Measurements from ENCODE around the gene CCR5AS.

Gene CCR5AS

DNA sequence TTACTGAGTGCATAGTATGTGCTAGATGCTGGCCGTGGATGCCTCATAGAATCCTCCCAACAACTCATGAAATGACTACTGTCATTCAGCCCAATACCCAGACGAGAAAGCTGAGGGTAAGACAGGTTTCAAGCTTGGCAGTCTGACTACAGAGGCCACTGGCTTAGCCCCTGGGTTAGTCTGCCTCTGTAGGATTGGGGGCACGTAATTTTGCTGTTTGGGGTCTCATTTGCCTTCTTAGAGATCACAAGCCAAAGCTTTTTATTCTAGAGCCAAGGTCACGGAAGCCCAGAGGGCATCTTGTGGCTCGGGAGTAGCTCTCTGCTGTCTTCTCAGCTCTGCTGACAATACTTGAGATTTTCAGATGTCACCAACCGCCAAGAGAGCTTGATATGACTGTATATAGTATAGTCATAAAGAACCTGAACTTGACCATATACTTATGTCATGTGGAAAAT, 37.2 kb downstream of the CCR5AS start:
- no peak for DNase-seq (ENCODE audit: low read depth)
- no peak overlapping the region for H3K4me3 ChIP-seq (ENCODE audit: low read depth, low read length)
- TF ChIP-seq CTCF (conservative IDR thresholded peaks at IDR 0.05; ENCODE audit: low read depth, low read length): no peak

DNA sequence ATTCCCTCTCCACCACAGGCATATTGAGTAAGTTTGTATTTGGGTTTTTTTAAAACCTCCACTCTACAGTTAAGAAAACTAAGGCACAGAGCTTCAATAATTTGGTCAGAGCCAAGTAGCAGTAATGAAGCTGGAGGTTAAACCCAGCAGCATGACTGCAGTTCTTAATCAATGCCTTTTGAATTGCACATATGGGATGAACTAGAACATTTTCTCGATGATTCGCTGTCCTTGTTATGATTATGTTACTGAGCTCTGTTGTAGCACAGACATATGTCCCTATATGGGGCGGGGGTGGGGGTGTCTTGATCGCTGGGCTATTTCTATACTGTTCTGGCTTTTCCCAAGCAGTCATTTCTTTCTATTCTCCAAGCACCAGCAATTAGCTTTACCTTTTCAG, 37.7 kb downstream of the CCR5AS start:
- no peak for DNase-seq (ENCODE audit: low read depth)

GRCh38 chr3:46368569-46368968, 38.3 kb downstream of the CCR5AS start:
- TF ChIP-seq CTCF (conservative IDR thresholded peaks at IDR 0.05; ENCODE audit: low read depth, low read length): peak; percentile 24
- DNase-seq (ENCODE audit: low read depth): peak; percentile 32

More for the DNA sequence above, 37.7 kb downstream of the CCR5AS start:
- TF ChIP-seq CTCF (conservative IDR thresholded peaks at IDR 0.05; ENCODE audit: low read depth, low read length): no peak
- H3K4me3 ChIP-seq (ENCODE audit: low read depth, low read length): no peak overlapping the region

DNA sequence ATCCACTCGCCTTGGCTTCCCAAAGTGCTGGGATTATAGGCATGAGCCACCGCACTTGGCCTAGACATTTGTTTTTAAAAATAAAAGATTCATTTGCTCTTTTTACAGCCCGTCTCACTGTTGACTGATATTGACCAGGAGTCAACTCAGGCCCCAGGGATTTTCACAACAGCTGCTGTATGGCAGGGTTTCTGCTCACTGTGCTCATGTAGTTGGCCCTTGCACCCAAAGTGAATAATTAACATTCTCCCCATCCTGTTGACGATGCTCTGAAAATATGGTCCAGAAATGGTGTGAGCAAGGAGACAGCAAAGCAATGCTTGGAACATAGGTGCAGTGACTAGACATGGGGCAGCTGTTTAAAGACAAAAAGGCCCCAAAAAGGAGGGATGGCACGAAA, 39.1 kb downstream of the CCR5AS start:
- no peak for DNase-seq (ENCODE audit: low read depth)
- TF ChIP-seq CTCF (conservative IDR thresholded peaks at IDR 0.05; ENCODE audit: low read depth, low read length): no peak
- H3K4me3 ChIP-seq (ENCODE audit: low read depth, low read length): no peak overlapping the region

More at GRCh38 chr3:46368569-46368968, 38.3 kb downstream of the CCR5AS start:
- H3K4me3 ChIP-seq (ENCODE audit: low read depth, low read length): no peak overlapping the region

DNA sequence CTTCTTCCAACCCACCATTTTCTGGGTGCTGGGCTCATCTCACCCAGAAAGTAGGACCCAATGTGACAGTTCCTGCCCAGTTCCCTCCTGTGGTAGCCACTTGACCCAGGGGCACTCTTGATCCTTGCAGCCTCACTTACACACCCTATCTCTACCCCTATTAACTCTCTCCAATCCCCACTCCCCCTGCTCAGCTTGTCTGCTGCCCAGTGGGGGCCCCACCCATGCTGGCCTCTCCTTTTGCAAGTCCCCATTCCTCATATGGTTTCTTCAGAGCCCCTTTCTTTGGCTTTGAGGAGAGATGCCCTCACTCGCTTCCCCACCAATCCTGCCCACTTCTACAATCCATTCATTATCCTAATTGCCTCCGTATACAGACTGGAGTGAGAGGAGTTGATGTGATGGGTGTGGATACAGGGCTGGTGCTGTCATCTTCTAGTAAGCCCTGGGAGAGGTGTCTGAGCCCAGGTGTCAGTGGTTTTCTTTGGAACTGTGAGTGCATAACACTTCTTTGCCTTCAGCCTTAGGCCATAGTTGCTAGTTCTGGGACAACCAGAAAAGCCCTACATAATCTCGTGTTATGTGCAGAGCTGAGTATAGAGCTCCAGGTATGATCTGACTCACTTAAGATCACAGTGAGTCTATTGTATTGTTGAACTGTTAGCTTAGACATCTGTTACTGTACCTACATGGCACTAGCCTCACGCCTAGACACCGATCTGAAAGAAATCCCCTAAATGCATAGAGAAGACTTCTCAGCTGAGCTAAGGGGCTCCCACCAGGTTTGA, 40.9 kb downstream of the CCR5AS start:
- no peak overlapping the region for H3K4me3 ChIP-seq (ENCODE audit: low read depth, low read length)
- no peak for TF ChIP-seq CTCF (conservative IDR thresholded peaks at IDR 0.05; ENCODE audit: low read depth, low read length)
- DNase-seq (ENCODE audit: low read depth): no peak

GRCh38 chr3:46365041-46365440, 41.8 kb downstream of the CCR5AS start:
- H3K4me3 ChIP-seq (ENCODE audit: low read depth, low read length): no peak overlapping the region
- no peak for DNase-seq (ENCODE audit: low read depth)
- no peak for TF ChIP-seq CTCF (conservative IDR thresholded peaks at IDR 0.05; ENCODE audit: low read depth, low read length)
